Glutamatergic neuron (in vitro differentiated cells): ENCODE data around the gene LCMT2. TPM values are rescaled to one million over a fixed set of nuclear protein-coding genes. Genes with fewer than 3 reads are reported as not detected.

Experiments
- DNase-seq: peaks from one replicate; pipeline ENCODE4 v3.0.0; 2022
- H3K27ac Mint-ChIP-seq: one replicate; pipeline ENCODE4 v1.8.0; 2020; ENCODE audit warnings: mild to moderate bottlenecking, mixed read lengths, inconsistent platforms; ENCODE audit not compliant: unreplicated experiment
- H3K27me3 Mint-ChIP-seq: one replicate; pipeline ENCODE4 v1.8.0; 2020; ENCODE audit warnings: mild to moderate bottlenecking, moderate library complexity, mixed read lengths, inconsistent platforms; ENCODE audit not compliant: unreplicated experiment
- H3K36me3 Mint-ChIP-seq: one replicate; pipeline ENCODE4 v1.8.0; 2020; ENCODE audit warnings: mild to moderate bottlenecking, mixed read lengths, inconsistent platforms; ENCODE audit not compliant: unreplicated experiment
- H3K4me1 Mint-ChIP-seq: one replicate; pipeline ENCODE4 v1.8.0; 2020; ENCODE audit warnings: mild to moderate bottlenecking, low read depth, mixed read lengths, inconsistent platforms; ENCODE audit not compliant: unreplicated experiment
- H3K4me3 Mint-ChIP-seq: one replicate; pipeline ENCODE4 v1.8.0; 2020; ENCODE audit warnings: mild to moderate bottlenecking, mixed read lengths, inconsistent platforms; ENCODE audit not compliant: unreplicated experiment
- H3K9me3 Mint-ChIP-seq: one replicate; pipeline ENCODE4 v1.8.0; 2020; ENCODE audit warnings: mild to moderate bottlenecking, moderate library complexity, mixed read lengths, inconsistent platforms; ENCODE audit not compliant: unreplicated experiment
- total RNA-seq: library from RNA; stranded (reverse); fragmentation: NEBNext Ultra II Directional; extraction: Animal tissue kit (Norgen Biotek cat#: 25700); gene quantifications from one replicate; pipeline ENCODE4 v1.2.1, GENCODE V29; 2021; ENCODE audit not compliant: unreplicated experiment
- TF ChIP-seq, protein P1 (sequence below): fragments of 200-600 bp; sonication (generic); IDR thresholded peaks from one replicate; pipeline ENCODE4 v1.5.0; 2021; ENCODE audit not compliant: partially characterized antibody, unreplicated experiment

Gene LCMT2
- total RNA-seq, 1 donor from 2014 or later, result 8.0 TPM

DNA sequence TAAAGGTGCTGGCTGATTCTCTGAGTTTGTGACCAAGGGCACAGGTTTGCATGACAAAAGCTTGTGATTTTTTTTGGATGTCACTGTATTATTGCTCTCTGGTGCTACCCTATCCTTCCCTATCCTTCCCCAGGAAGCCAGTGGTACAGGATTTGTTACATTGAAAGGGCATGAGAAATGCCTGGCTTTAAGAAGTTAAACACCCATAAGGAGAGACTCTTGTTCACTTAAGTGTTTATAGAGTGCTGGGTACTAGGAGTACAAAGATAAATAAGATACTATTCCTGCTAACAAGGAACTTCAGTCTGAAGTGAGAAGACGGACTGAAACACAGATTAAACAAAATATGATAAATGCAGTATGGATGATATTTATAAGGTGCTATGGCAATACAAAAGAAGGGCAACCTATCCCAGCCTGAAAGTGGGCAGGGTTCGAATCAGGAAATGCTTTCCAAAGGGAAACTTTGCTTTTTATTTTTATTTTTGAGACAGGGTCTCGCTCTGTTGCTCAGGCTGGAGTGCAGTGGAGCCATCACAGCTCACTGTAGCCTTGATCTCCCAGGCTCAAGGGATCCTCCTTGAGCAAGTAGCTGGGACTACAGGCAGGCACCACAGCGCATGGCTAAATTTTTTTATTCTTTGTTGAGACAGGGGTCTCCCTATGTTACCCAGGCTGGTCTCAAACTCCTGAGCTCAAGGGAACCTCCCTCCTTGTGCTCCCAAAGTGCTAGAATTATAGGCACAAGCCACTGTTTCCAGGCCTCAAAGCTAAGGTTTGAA lies 11.2 kb downstream of the LCMT2 start:
- H3K4me1 Mint-ChIP-seq, result no peaks in the 10 kb centered on the region
- TF ChIP-seq, protein P1, sequence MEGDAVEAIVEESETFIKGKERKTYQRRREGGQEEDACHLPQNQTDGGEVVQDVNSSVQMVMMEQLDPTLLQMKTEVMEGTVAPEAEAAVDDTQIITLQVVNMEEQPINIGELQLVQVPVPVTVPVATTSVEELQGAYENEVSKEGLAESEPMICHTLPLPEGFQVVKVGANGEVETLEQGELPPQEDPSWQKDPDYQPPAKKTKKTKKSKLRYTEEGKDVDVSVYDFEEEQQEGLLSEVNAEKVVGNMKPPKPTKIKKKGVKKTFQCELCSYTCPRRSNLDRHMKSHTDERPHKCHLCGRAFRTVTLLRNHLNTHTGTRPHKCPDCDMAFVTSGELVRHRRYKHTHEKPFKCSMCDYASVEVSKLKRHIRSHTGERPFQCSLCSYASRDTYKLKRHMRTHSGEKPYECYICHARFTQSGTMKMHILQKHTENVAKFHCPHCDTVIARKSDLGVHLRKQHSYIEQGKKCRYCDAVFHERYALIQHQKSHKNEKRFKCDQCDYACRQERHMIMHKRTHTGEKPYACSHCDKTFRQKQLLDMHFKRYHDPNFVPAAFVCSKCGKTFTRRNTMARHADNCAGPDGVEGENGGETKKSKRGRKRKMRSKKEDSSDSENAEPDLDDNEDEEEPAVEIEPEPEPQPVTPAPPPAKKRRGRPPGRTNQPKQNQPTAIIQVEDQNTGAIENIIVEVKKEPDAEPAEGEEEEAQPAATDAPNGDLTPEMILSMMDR, result no peak
- H3K27me3 Mint-ChIP-seq, result peaks cover 3% of the 10 kb centered on the region
- DNase-seq, result no peak
- no peaks in the 10 kb centered on the region for H3K36me3 Mint-ChIP-seq
- no peak overlapping the region for H3K4me3 Mint-ChIP-seq
- no peaks in the 10 kb centered on the region for H3K9me3 Mint-ChIP-seq
- H3K27ac Mint-ChIP-seq, result no peak overlapping the region

DNA sequence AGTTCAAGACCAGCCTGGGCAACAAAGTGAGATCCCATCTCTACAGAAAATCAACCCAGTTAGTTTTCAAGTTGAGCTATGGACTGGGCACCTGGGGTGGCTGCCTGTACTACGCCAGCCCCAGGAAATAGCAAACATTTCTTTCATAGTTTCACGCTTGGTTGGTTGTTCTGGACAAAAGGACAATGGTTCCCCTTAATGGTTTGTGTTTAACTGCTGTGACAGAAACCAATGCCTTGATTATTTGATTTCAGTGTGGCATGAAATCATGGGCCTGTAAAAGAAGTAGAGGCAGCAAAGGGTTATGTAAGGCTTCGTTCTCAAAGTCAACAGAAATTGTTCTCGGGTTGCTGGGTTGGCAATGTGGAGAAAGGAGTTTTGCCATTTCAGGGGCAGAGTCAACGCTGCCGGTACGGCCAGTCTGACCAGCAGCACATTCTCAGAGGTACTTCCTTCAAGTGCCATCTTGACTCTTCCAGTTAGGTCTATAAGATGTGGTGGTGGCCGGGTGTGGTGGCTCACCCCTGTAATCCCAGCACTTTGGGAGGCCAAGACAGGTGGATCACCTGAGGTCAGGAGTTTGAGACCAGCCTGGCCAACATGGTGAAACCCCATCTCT lies 12.7 kb downstream of the LCMT2 start:
- Mint-ChIP-seq H3K4me1 (no peaks in the 10 kb centered on the region), H3K27me3 (peaks cover 3% of the 10 kb centered on the region), H3K4me3 (no peak overlapping the region), H3K36me3 (no peaks in the 10 kb centered on the region), H3K9me3 (no peaks in the 10 kb centered on the region), H3K27ac (no peak overlapping the region)
- TF ChIP-seq, protein P1, result no peak
- DNase-seq, result no peak

DNA sequence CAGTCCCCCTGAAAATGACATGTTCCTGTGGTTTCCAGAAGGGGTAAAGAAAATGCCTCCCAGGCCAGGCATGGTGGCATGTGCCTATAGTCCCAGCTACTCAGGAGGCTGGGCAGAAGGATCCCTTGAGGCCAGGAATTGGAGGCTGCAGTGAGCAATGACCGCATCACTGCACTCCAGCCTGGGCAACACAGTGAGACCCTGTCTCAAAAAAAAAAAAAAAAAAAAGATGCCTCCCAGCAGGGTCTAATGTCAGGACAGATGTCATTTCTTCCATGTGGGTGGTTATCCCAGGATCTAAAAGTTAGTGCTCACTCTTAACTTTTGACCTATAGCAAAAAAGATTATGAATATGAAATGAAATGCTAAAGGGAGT lies 13.4 kb downstream of the LCMT2 start:
- H3K4me3 Mint-ChIP-seq, result no peak overlapping the region
- H3K27ac Mint-ChIP-seq, result no peak overlapping the region
- peaks cover 1% of the 10 kb centered on the region for H3K27me3 Mint-ChIP-seq
- no peaks in the 10 kb centered on the region for H3K9me3 Mint-ChIP-seq
- no peaks in the 10 kb centered on the region for H3K4me1 Mint-ChIP-seq
- no peak for DNase-seq
- TF ChIP-seq, protein P1, result no peak
- H3K36me3 Mint-ChIP-seq, result no peaks in the 10 kb centered on the region

DNA sequence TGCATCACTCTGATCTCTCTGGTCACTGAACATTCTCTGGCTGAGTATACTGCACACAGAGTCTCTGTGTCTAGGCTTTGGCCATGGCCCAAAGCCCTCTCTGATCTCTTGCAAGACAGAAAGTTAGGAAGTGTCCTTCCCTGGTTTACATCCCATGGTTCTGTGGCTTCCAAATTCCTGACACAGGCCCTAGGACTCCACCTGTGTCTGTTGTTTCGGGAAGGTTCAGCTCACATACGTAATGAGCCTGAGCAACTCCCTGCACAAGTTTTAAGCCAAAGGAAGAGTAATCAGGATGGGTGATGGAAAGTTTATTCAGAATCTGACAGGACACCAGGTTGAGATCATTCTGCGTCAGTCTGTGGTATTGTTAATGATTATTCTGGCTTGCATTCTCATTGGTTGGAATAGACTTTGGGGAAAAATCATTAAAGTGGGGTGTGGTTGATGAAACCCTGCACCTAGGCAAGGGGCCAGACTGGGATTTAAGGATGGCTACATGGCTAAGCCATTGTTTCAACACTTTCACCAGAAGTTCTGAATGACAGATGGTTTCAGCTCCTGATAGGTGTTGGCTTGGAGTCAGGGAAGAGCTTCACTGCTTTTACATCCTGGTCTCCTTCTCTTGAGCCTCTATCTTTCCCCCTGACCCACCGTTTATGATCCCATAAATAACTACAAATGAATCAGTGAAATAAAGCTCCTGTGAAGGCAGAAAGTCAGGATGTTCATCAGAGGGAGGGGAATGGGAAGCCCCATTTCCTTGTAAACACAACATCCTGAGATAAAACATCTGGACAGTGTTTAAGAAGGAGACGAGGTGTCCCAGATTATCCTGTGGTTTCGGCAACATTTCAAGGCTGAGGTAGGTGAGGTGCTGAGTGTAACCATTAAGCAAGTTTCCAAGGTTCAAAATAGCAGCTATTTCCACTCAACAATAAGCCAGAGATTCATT lies 14.1 kb downstream of the LCMT2 start:
- TF ChIP-seq, protein P1, result no peak
- Mint-ChIP-seq H3K4me1 (no peaks in the 10 kb centered on the region), H3K27me3 (peaks cover 1% of the 10 kb centered on the region), H3K36me3 (no peaks in the 10 kb centered on the region), H3K4me3 (no peak overlapping the region), H3K27ac (no peak overlapping the region), H3K9me3 (no peaks in the 10 kb centered on the region)
- DNase-seq, result no peak
